Keratinocyte (primary cell): ENCODE measurements around the gene ANKRD53.

Experiments
- CTCF ChIP-seq, 3 experiments: IDR thresholded peaks in 1 of 3; conservative IDR thresholded peaks in 1 of 3; optimal IDR thresholded peaks in 1 of 3; 2 replicates in 2 of 3; 3 replicates in 1 of 3; pipeline versions ENCODE3 to v1.5.1; 2011; ENCODE audit warnings: low read length in 3 of 3, mild to moderate bottlenecking in 3 of 3, moderate library complexity in 2 of 3, control low read depth in 1 of 3, inconsistent platforms in 1 of 3; ENCODE audit not compliant: insufficient read depth in 2 of 3; ENCODE audit errors: extremely low read depth in 1 of 3
- EZH2 ChIP-seq: IDR thresholded peaks from one replicate; pipeline ENCODE4 v1.6.1; 2012; ENCODE audit warnings: inconsistent platforms, mild to moderate bottlenecking, low read length, moderate library complexity

GRCh38 chr2:70986499-70987189, 8.2 kb downstream of the ANKRD53 start:
- TF ChIP-seq CTCF (optimal IDR thresholded peaks at IDR 0.05 in 1 of 3, IDR thresholded peaks at IDR 0.05 in 1 of 3, conservative IDR thresholded peaks at IDR 0.05 in 1 of 3; ENCODE audit: extremely low read depth in 1 of 3, insufficient read depth in 2 of 3, low read length in 3 of 3) (no peak), EZH2 (no peak)
